Chondrocyte (in vitro differentiated cells): ENCODE results near the gene WDR4. TPM values are rescaled to one million over a fixed set of nuclear protein-coding genes. Genes with fewer than 3 reads are reported as not detected.
"Not testable (repeated sequence)": the region's sequence is repeated elsewhere in the genome, so short reads cannot be mapped to it uniquely, and the experiment has no call there.

Experiments
- DNase-seq: peaks from one replicate; pipeline ENCODE4 v3.0.0; 2021; ENCODE audit warnings: mixed read lengths, low spot score
- H3K27ac Mint-ChIP-seq: one replicate; pipeline ENCODE4 v1.8.0; 2021; ENCODE audit warnings: mild to moderate bottlenecking, moderate library complexity, mixed read lengths; ENCODE audit not compliant: unreplicated experiment
- H3K27me3 Mint-ChIP-seq: 2 replicates; pipeline ENCODE4 v1.8.0; 2021; ENCODE audit warnings: low read depth, mixed read lengths
- H3K36me3 Mint-ChIP-seq: 2 replicates; pipeline ENCODE4 v1.8.0; 2021; ENCODE audit warnings: low read depth, mixed read lengths
- H3K4me1 Mint-ChIP-seq: 2 replicates; pipeline ENCODE4 v1.8.0; 2021; ENCODE audit warnings: low read depth, mild to moderate bottlenecking, mixed read lengths
- H3K4me3 Mint-ChIP-seq: one replicate; pipeline ENCODE4 v1.8.0; 2021; ENCODE audit warnings: mild to moderate bottlenecking, moderate library complexity, mixed read lengths; ENCODE audit not compliant: unreplicated experiment
- H3K9me3 Mint-ChIP-seq: 2 replicates; pipeline ENCODE4 v1.8.0; 2021; ENCODE audit warnings: low read depth, mixed read lengths
- long read RNA-seq: library from polyadenylated mRNA; stranded (forward); transcript quantifications from one replicate; pipeline ENCODE4 v2.0.0, GENCODE V29; 2021
- total RNA-seq: library from RNA; stranded (reverse); gene quantifications from 3 replicates; pipeline ENCODE4 v1.2.1, GENCODE V29; 2021
- TF ChIP-seq, protein P1 (sequence below): fragments of 200-600 bp; sonication (generic); IDR thresholded peaks from 2 replicates; pipeline ENCODE4 v1.5.0; 2021; ENCODE audit warnings: antibody characterized with exemption, mild to moderate bottlenecking, moderate library complexity

WDR4 gene, protein sequence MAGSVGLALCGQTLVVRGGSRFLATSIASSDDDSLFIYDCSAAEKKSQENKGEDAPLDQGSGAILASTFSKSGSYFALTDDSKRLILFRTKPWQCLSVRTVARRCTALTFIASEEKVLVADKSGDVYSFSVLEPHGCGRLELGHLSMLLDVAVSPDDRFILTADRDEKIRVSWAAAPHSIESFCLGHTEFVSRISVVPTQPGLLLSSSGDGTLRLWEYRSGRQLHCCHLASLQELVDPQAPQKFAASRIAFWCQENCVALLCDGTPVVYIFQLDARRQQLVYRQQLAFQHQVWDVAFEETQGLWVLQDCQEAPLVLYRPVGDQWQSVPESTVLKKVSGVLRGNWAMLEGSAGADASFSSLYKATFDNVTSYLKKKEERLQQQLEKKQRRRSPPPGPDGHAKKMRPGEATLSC
- total RNA-seq = 9.6 to 12.2 TPM (median 11.5 TPM) in 3 replicates
- long read RNA-seq, partial matches to known transcripts = 1 of 12 reads
- long read RNA-seq, other reads (novel, unspliced or antisense) = 6 of 12 reads

DNA sequence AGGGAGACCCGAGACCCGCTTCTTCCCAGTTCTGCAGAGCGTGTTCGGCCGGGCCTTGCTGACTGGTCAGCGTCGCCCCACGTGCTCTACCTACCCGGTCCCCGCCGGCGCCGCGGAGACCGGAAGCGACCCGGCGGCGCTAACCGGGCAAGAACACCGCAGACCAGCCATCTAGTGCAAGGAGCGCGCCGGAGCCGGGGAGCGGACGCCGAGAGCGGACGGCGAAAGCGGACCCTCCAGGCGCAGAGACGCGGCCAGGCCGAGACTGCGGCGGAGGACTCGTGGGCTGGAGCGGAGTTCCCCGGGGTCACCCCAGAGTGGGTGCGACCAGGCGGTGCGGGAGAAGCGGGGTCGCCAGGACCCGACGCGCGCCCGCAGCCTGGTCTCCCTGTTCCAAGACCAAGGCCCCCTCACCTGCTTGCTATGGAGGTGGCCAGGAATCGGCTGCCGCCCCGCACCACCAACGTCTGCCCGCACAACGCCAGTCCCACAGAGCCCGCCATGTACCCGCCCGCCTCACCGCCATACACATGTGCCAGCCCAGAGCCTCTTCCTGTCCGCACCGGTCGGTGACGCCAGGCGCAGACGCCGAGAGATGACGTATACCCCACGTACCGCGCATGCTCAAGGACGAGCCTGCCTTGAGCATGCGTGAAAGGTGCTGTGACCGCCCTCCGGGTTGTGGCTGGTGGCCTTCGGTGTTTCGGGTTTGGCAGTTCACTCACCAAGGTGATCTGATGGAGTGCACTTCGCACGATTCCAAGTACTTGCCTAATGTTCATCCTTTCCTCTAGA lies at the start of gene WDR4:
WDR4 (minus strand) TSS at position 547 of the 795 bp plus-strand sequence; CDS start at position 503, 44 bp downstream.
- peak; percentile 99 for DNase-seq
- Mint-ChIP-seq H3K27ac (peak within 1 kb of the TSS; percentile 94), H3K4me3 (peak within 1 kb of the TSS; percentile 97), H3K9me3 (no peaks in the 10 kb centered on the region), H3K36me3 (peaks cover 6% of the 10 kb centered on the region), H3K4me1 (peaks cover 21% of the 10 kb centered on the region), H3K27me3 (no peaks in the 10 kb centered on the region)
- TF ChIP-seq, protein P1, sequence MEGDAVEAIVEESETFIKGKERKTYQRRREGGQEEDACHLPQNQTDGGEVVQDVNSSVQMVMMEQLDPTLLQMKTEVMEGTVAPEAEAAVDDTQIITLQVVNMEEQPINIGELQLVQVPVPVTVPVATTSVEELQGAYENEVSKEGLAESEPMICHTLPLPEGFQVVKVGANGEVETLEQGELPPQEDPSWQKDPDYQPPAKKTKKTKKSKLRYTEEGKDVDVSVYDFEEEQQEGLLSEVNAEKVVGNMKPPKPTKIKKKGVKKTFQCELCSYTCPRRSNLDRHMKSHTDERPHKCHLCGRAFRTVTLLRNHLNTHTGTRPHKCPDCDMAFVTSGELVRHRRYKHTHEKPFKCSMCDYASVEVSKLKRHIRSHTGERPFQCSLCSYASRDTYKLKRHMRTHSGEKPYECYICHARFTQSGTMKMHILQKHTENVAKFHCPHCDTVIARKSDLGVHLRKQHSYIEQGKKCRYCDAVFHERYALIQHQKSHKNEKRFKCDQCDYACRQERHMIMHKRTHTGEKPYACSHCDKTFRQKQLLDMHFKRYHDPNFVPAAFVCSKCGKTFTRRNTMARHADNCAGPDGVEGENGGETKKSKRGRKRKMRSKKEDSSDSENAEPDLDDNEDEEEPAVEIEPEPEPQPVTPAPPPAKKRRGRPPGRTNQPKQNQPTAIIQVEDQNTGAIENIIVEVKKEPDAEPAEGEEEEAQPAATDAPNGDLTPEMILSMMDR = no peak

DNA sequence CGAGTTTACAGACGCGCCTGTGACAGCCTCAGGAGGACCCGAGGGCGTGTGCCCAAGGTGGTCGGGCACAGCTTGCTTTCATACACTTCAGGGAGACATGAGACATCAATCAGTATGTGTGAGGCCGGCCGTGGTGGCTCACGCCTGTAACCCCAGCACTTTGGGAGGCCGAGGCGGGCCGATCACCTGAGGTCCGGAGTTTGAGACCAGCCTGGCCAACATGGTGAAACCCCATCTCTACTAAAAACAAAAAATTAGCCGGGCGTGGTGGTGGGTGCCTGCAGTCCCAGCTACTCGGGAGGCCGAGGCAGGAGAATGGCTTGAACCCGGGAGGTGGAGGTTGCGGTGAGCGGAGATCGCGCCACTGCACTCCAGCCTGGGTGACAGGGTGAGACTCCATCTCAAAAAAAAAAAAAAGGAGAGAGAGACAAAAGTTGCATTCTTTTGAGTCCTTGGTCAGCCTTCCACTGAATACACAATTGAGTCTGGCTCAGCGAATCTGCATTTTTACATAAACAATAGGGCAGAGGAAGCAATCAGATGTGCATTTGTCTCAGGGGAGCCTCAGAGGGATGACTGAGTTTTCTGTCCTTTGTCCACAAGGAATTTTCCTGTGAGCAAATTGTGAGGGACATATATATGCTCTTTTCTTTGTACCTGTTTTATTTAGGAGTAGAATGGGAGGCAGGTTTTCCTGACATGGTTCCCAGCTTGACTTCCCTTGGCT lies 48.3 kb upstream of the WDR4 start:
- peak; percentile 60 for DNase-seq
- not testable (repeated sequence) for H3K4me3 Mint-ChIP-seq, H3K27me3 Mint-ChIP-seq, H3K27ac Mint-ChIP-seq, H3K36me3 Mint-ChIP-seq, H3K9me3 Mint-ChIP-seq
- H3K4me1 Mint-ChIP-seq = peaks cover 12% of the 10 kb centered on the region

DNA sequence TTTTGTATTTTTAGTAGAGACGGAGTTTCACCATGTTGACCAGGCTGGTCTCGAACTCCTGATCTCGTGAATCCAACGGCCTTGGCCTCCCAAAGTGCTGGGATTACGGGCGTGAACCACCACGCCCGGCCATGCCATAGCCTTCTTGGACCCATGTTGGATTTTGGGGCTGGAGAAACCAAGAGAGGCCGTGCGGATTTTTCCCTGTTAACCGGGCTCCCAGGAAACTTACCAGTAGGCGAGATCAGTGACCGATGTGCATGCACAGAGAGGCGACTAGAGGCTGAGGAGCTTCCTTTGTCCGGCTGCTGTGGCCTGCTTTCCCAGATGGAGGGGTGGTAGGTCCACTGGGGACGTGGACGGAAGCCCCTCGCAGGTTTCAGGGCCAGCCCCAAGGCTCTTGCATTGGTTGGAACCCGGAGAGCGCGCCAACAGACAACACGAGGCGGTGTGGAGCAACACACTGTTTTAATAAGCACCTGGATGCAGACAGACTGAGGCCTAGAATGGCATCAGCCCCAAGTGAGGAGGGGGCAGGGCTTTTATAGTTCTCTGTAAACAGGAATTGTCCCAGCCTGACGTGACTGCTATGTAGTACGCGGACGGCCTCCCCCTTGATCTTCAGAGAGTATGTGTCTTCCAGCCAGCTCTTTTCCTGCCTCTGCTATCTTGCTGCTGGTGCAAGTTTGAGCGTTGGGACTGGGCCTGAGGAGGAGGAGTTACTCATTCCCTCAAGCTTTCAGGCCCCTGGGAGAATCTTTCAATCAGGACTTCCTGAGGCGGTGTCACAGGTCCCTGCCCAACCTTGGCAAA lies 46.0 kb upstream of the WDR4 start, which contains the start of gene ERVH48-1:
ERVH48-1 (minus strand) TSS at position 517 of the 813 bp plus-strand sequence. CDS start 6,624 bp downstream, outside the sequence.
- Mint-ChIP-seq H3K4me1 (peaks cover 11% of the 10 kb centered on the region), H3K27ac (no peak within 1 kb of the TSS), H3K27me3 (no peaks in the 10 kb centered on the region), H3K4me3 (no peak within 1 kb of the TSS), H3K9me3 (no peaks in the 10 kb centered on the region), H3K36me3 (no peaks in the 10 kb centered on the region)
- peak; percentile 64 for DNase-seq
- TF ChIP-seq, protein P1 = no peak

DNA sequence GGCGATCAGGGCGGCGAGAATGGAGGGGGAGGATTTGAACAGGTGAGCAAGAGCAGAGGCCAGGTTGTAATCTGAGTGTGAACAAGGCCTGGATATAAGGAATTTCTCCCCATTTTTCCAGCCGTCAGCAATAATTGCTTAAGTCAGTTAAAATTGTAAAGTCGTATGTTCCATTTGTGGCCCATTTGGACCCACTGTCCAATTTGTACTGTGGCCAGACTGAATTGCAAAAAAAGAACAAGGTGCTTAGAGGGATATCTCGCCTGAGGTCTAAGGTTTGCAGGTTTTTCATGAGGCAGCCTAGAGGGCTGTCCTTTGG lies 45.1 kb upstream of the WDR4 start:
- no peak for DNase-seq
- TF ChIP-seq, protein P1 = no peak
- no peaks in the 10 kb centered on the region for H3K27me3 Mint-ChIP-seq
- no peaks in the 10 kb centered on the region for H3K9me3 Mint-ChIP-seq
- no peak overlapping the region for H3K4me3 Mint-ChIP-seq
- no peaks in the 10 kb centered on the region for H3K36me3 Mint-ChIP-seq
- H3K4me1 Mint-ChIP-seq = peaks cover 11% of the 10 kb centered on the region
- no peak overlapping the region for H3K27ac Mint-ChIP-seq
